22Rv1 (cell line): Measurements from ENCODE around the gene TRIOBP.
A peak's percentile ranks its signal among the peaks of the same experiment; 100 is the strongest.

Source experiments
- H3K27ac ChIP-seq: fragments of 450-650 bp; 2 replicates; pipeline ENCODE4 v1.5.1; 2017
- CTCF ChIP-seq: fragments of 450-650 bp; IDR thresholded peaks from 2 replicates; pipeline ENCODE4 v1.5.1; 2017; ENCODE audit warnings: mild to moderate bottlenecking
- ZFX ChIP-seq: fragments of 450-650 bp; IDR thresholded peaks from 2 replicates; pipeline ENCODE4 v1.6.1; 2017; ENCODE audit warnings: antibody characterized with exemption, borderline replicate concordance

Gene TRIOBP

GRCh38 chr22:37769056-37769455 lies 72.2 kb downstream of the TRIOBP start:
- TF ChIP-seq ZFX (no peak), CTCF (no peak)
- H3K27ac ChIP-seq, result no peak overlapping the region

GRCh38 chr22:37771081-37771480 lies 74.2 kb downstream of the TRIOBP start:
- TF ChIP-seq CTCF (no peak), ZFX (no peak)
- no peak overlapping the region for H3K27ac ChIP-seq

GRCh38 chr22:37771702-37772427 lies 75.0 kb downstream of the TRIOBP start:
- TF ChIP-seq ZFX, result no peak
- no peak for TF ChIP-seq CTCF
- no peak overlapping the region for H3K27ac ChIP-seq

- no peak for TF ChIP-seq ZFX
- no peak for TF ChIP-seq CTCF
- peak overlapping the region; percentile 86 for H3K27ac ChIP-seq
These were observed 77.9 kb downstream of the TRIOBP start for GRCh38 chr22:37774728-37775127.

- TF ChIP-seq ZFX (no peak), CTCF (no peak)
- peak overlapping the region; percentile 86 for H3K27ac ChIP-seq
These were observed 79.2 kb downstream of the TRIOBP start for GRCh38 chr22:37775785-37776638.

- peak overlapping the region; percentile 86 for H3K27ac ChIP-seq
- TF ChIP-seq CTCF, result no peak
- no peak for TF ChIP-seq ZFX
These were observed 79.8 kb downstream of the TRIOBP start for GRCh38 chr22:37776639-37777005.
